GM12872 (cell line): ENCODE measurements around the gene SLIRP.

Source experiments
- TF ChIP-seq, protein P1 (sequence below): IDR thresholded peaks from 3 replicates; pipeline ENCODE4 v1.5.1; 2011; ENCODE audit warnings: low read depth, mild to moderate bottlenecking, low read length, moderate library complexity; ENCODE audit not compliant: insufficient read depth

The SLIRP gene

DNA sequence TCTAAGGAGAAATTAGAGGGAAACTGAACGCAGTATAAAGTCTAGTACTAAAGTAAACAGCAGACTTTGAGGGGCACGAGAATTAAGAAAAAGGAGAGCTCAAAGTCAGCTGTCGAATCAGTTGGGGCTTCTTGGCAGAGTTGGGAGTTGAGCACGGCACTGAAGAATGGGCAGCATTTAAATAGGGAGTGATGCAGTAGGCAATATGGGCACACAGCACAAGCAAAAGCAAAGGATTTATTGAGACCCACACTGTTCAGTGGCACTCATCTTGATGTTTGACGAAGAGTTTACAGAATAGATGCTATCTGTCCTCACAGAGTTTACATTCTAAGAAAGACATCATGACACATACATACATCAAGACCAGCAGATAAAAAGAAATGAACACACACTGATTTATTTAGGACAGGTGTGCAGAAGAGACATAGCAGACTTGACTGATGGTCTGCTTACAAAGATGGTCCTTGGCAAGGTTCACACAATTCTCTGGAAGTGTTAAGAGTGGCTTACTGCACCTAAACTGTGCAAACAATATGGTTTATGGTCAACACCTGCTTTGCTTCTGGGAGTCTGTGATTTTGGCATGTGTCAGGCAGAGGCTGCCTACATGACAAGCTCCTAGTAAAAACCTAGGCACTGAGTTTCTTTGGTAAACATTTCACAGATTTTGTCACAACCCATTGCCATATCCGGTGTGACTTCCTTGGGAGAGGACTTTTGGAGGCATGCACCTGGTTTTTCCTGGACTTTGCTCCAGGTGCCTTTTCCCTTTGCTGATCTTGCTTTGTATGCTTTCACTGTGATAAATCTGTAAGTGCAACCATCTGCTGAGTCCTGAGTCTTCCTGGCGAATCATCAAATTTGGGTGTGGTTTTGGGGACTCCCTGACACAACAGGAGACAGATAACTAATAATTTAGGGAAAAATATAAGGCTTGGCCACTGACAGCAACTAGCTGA is 26.4 kb upstream of the SLIRP start:
- TF ChIP-seq, protein P1, sequence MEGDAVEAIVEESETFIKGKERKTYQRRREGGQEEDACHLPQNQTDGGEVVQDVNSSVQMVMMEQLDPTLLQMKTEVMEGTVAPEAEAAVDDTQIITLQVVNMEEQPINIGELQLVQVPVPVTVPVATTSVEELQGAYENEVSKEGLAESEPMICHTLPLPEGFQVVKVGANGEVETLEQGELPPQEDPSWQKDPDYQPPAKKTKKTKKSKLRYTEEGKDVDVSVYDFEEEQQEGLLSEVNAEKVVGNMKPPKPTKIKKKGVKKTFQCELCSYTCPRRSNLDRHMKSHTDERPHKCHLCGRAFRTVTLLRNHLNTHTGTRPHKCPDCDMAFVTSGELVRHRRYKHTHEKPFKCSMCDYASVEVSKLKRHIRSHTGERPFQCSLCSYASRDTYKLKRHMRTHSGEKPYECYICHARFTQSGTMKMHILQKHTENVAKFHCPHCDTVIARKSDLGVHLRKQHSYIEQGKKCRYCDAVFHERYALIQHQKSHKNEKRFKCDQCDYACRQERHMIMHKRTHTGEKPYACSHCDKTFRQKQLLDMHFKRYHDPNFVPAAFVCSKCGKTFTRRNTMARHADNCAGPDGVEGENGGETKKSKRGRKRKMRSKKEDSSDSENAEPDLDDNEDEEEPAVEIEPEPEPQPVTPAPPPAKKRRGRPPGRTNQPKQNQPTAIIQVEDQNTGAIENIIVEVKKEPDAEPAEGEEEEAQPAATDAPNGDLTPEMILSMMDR = no peak

DNA sequence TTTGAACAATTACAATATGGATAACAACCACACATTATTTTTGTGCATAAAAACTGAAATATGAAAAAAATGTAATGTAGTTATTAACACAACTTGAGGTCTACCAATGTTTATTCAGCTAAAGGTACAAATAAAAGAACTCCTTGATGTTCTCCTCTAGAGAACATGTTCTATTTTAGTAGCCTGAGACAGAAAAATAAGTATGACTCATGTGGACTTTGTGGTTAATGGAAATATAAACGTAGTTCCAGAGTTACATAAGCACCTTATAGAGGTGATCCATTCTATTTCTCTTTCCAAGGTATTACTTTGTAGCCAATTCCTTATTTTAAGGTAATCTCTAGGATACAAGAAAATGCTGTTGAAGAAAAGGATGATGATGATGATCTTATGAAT is 25.7 kb upstream of the SLIRP start:
- TF ChIP-seq, protein P1 = no peak

DNA sequence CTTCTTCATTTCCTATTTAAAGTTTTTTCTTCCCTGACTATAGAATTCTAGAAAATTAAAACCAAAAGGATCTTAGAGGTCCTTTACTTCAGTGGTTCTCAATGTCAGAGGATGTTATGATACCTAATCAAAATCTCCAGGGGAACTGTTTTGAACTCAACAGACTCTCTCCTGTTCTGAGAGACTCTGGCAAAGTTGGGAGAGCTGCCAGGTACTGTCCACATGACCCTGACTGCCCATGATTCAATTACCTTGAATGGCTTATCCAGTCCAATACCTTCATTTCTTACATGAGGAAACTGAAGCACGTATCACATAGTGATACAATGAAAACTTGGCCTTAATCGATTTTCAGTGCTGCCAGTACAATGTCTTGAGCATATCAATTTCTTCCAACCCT is 16.6 kb upstream of the SLIRP start:
- TF ChIP-seq, protein P1 = no peak

DNA sequence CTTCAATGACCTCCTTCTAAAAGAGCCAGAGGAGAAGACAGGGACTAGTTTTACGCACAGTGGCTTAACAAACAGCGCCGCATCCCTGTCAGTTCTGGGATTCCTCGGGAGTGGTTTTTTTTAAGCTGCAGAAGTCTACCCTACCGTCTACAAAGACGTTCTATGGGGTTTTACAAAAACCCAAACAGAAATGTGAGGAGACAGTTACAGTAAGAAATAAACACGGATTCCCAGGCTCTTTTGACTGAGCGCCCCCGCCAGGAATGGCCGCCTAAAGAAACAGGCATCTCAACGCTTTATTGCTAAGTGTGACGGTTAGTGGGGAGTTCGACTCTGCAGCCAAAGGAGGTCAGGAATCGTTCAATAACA is 564 bp upstream of the SLIRP start:
- TF ChIP-seq, protein P1 = peak; percentile 45; the same call in 2 of the 3 replicates

DNA sequence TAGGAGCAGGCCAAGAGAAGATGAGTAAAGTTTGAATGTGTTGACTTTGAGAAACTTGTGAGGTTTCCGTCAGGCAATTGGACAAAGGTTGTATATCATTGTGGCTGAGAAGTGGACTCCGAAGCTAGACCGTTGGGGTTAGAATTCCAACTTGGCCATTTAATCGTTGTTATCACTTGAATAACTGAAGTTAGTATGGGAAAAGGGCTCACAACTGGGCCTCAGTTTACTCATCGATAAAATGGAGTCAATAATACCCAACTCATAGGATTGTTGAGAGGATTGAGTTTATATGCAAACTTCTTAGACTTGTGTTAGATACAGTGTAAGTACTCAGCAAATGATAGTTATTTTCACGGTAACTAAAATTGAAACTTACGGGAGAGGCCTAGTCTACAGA is 846 bp downstream of the SLIRP start:
- TF ChIP-seq, protein P1 = no peak

DNA sequence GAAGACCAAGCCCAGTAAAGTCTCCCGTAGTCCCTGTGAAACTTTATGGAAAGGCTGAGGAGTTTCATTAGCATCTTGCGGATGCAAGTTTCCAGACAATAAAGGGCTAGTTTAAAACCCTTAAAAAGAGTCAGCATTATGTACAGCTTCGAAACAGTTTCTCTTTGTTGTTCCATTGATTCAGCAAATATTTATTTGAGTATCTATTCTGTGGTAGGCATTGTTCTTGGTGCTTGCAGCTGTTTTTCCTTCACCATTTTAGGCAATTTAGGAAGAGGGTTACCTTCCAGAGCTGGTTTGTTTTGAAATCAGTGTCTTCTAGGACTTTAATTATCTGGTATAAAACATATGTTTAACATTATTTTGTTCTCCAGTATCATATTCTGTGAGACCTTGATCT is 1.5 kb downstream of the SLIRP start:
- TF ChIP-seq, protein P1 = no peak

DNA sequence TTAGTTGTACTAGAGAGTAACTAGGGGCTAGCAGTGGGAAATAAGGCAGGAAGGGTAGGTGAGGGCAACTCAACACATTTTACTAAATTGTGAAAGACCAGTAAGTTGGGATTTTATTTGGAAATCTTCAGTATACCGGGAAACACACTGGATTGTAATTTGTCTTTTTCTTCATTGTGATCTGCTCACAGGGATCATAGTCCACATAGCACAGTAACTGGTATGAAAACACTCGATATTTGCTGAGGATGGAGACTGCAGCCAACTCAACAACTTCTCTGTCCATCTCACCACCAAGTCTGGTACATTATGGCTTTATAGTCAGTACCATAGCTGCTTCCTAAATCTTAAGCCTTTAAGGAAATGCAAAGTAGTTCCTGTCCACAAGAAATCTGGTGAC is 2.5 kb downstream of the SLIRP start:
- TF ChIP-seq, protein P1 = no peak
